Spleen (tissue), 11 donors: ENCODE measurements around the gene SSH2. TPM values are rescaled to one million over a fixed set of nuclear protein-coding genes. Genes with fewer than 3 reads are reported as not detected.

ENCODE experiments used
- DNase-seq: peaks from one replicate; pipeline ENCODE4 v3.0.0-alpha.2; 2020
- H3K27ac ChIP-seq, 8 donors: fragments of 200-600 bp; sonication (generic) in 7 of 8; 1 replicate in 4 of 8; 2 replicates in 4 of 8; pipeline versions ENCODE4 v1.5.0 to v1.8.0; 2016 to 2021; ENCODE audit warnings: inconsistent platforms in 4 of 8, mild to moderate bottlenecking in 4 of 8, moderate library complexity in 1 of 8
- H3K27me3 ChIP-seq, 7 donors: fragments of 200-600 bp; sonication (generic) in 6 of 7; replicated peaks in 1 of 7; 1 replicate in 4 of 7; 2 replicates in 3 of 7; pipeline versions ENCODE4 v1.5.0 to v1.8.0; 2016 to 2021; ENCODE audit warnings: inconsistent platforms in 3 of 7, mild to moderate bottlenecking in 1 of 7
- H3K36me3 ChIP-seq, 6 donors: fragments of 200-600 bp; sonication (generic) in 5 of 6; 1 replicate in 4 of 6; 2 replicates in 2 of 6; pipeline versions ENCODE4 v1.5.0 to v1.8.0; 2016 to 2021; ENCODE audit warnings: inconsistent platforms in 2 of 6
- H3K4me1 ChIP-seq, 6 donors: fragments of 200-600 bp; sonication (generic) in 5 of 6; 1 replicate in 3 of 6; 2 replicates in 3 of 6; pipeline versions ENCODE4 v1.5.0 to v1.8.0; 2016 to 2021; ENCODE audit warnings: inconsistent platforms in 3 of 6
- H3K4me3 ChIP-seq, 8 donors: fragments of 200-600 bp; sonication (generic) in 7 of 8; 1 replicate in 4 of 8; 2 replicates in 4 of 8; pipeline versions ENCODE4 v1.5.0 to v1.8.0; 2016 to 2021; ENCODE audit warnings: inconsistent platforms in 4 of 8, mild to moderate bottlenecking in 4 of 8, moderate library complexity in 2 of 8
- H3K9me3 ChIP-seq, 8 donors: fragments of 200-600 bp; sonication (generic) in 7 of 8; 1 replicate in 4 of 8; 2 replicates in 4 of 8; pipeline versions ENCODE4 v1.5.0 to v1.8.0; 2016 to 2021; ENCODE audit warnings: inconsistent platforms in 4 of 8
- CTCF ChIP-seq, 11 experiments: fragments of 200-600 bp in 7 of 11; fragments of 450-650 bp in 4 of 11; sonication (generic) in 4 of 11; IDR thresholded peaks in 8 of 11; conservative IDR thresholded peaks in 3 of 11; 1 replicate in 7 of 11; 2 replicates in 4 of 11; pipeline versions ENCODE4 v1.4.0 to v1.8.0; 2016 to 2021; ENCODE audit warnings: antibody characterized with exemption in 11 of 11, inconsistent platforms in 4 of 11, mild to moderate bottlenecking in 1 of 11
- POLR2A ChIP-seq, 3 donors: fragments of 450-650 bp; IDR thresholded peaks; one replicate each; pipeline ENCODE4 v1.5.1; 2017; ENCODE audit warnings: antibody characterized with exemption in 3 of 3, mild to moderate bottlenecking in 1 of 3
- POLR2AphosphoS5 ChIP-seq, 3 donors: sonication (generic); formaldehyde crosslinking; IDR thresholded peaks; one replicate each; pipeline ENCODE4 v1.5.1; 2017; ENCODE audit warnings: antibody characterized with exemption in 3 of 3
- WGBS, 5 donors: extraction: QIAGEN DNeasy Blood & Tissue Kit in 3 of 5; methylation state at CpG; one replicate each; pipeline versions ENCODE4 v1.1.5 to v1.1.7; 2013 to 2018; 5-methylcytosine and 5-hydroxymethylcytosine counted together
- intact Hi-C: fragments of 100-400 bp; cut with DNase I; formaldehyde crosslinking; loops from one replicate; pipeline ENCODE4 v1.15.0; 2023; ENCODE audit warnings: low total_unique reads
- polyA plus RNA-seq, 3 donors: library from polyadenylated mRNA; stranded (reverse); fragments of 200-250 nt; gene quantifications; one replicate each; pipeline ENCODE4 v1.2.1, GENCODE V29; 2013
- total RNA-seq, 7 donors: library from RNA; depleted of rRNA in 3 of 7; stranded (reverse); fragments of >200 nt in 3 of 7; fragmentation: NEBNext Ultra II Directional in 4 of 7; extraction: Animal tissue kit (Norgen Biotek cat#: 25700) in 4 of 7; gene quantifications; one replicate each; pipeline versions ENCODE4 v1.1.0 to v1.2.1, GENCODE V29; 2016 to 2021
- donor health status: healthy with polysubstance abuse.
- donor health status: DM: no; HTN: no; CAD: no; lungs with moderate emphysema.
- donor health status: DM: no; HTN: no; CAD: no.
- donor health status: Bipolar disorder and iron deficiency.
- donor health status: healthy.
- donor health status: DM: no; HTN: no; CAD: no.
- donor health status: DM: yes; HTN: yes; CAD: no.

The SSH2 gene
- total and polyA plus RNA-seq, 10 donors, result 15.9 to 182 (median 113) TPM

GRCh38 chr17:29802246-29802645 is 127.8 kb downstream of the SSH2 start:
- no peak for TF ChIP-seq CTCF (IDR thresholded peaks at IDR 0.05 in 8 of 11, conservative IDR thresholded peaks at IDR 0.05 in 3 of 11)
- TF ChIP-seq POLR2AphosphoS5 (IDR thresholded peaks at IDR 0.05), result no peak
- TF ChIP-seq POLR2A (IDR thresholded peaks at IDR 0.05), result no peak
- Histone ChIP-seq H3K36me3 (no peaks in the 10 kb centered on the region), H3K27ac (no peak overlapping the region), H3K4me1 (peaks cover 0 to under 1% (median 0%) of the 10 kb centered on the region in 6 donors), H3K4me3 (no peak overlapping the region), H3K9me3 (no peaks in the 10 kb centered on the region), H3K27me3 (no peaks in the 10 kb centered on the region)
- intact Hi-C loops, result loop anchor here (10.0 kb wide), 1 partner anchor 223 kb away; no protein-coding TSS in a partner anchor
- no peak for DNase-seq
- 75 to 94% (median 89%) methylated on average over 3 of the region's 3 CpGs for WGBS, 5 donors

GRCh38 chr17:29800457-29800856 is 129.6 kb downstream of the SSH2 start:
- H3K27ac ChIP-seq, result no peak overlapping the region
- H3K27me3 ChIP-seq, result no peaks in the 10 kb centered on the region
- 94 to 100% (median 97%) methylated on average over 1 of the region's 1 CpG for WGBS, 5 donors
- no peaks in the 10 kb centered on the region for H3K9me3 ChIP-seq
- H3K4me3 ChIP-seq, result no peak overlapping the region
- intact Hi-C loops, result loop anchor here (10.0 kb wide), 1 partner anchor 224 kb away; no protein-coding TSS in a partner anchor
- no peak for DNase-seq
- H3K36me3 ChIP-seq, result no peaks in the 10 kb centered on the region
- H3K4me1 ChIP-seq, result no peaks in the 10 kb centered on the region
- TF ChIP-seq POLR2AphosphoS5 (IDR thresholded peaks at IDR 0.05), result no peak
- no peak for TF ChIP-seq POLR2A (IDR thresholded peaks at IDR 0.05)
- TF ChIP-seq CTCF (IDR thresholded peaks at IDR 0.05 in 8 of 11, conservative IDR thresholded peaks at IDR 0.05 in 3 of 11), result no peak

- Histone ChIP-seq H3K9me3 (no peaks in the 10 kb centered on the region), H3K4me3 (no peak overlapping the region), H3K27me3 (no peaks in the 10 kb centered on the region), H3K4me1 (peaks cover 0 to 7% (median 0%) of the 10 kb centered on the region in 6 donors), H3K36me3 (peaks cover 0 to 11% (median 0%) of the 10 kb centered on the region in 6 donors), H3K27ac (no peak overlapping the region)
- intact Hi-C loops, result no loop called here
- TF ChIP-seq POLR2A (IDR thresholded peaks at IDR 0.05) (no peak), CTCF (IDR thresholded peaks at IDR 0.05 in 8 of 11, conservative IDR thresholded peaks at IDR 0.05 in 3 of 11) (no peak)
- 94 to 100% (median 97%) methylated on average over 2 of the region's 2 CpGs for WGBS, 5 donors
- DNase-seq, result no peak
These were observed 133.4 kb downstream of the SSH2 start for GRCh38 chr17:29796652-29797051.

GRCh38 chr17:29793501-29793900 is 136.5 kb downstream of the SSH2 start:
- Histone ChIP-seq H3K9me3 (no peaks in the 10 kb centered on the region), H3K27ac (no peak overlapping the region), H3K36me3 (peaks cover 0 to 11% (median 0%) of the 10 kb centered on the region in 6 donors), H3K27me3 (no peaks in the 10 kb centered on the region), H3K4me1 (peaks cover 0 to 27% (median 2%) of the 10 kb centered on the region in 6 donors), H3K4me3 (no peak overlapping the region)
- no peak for DNase-seq
- WGBS, 5 donors, result 74 to 96% (median 86%) methylated on average over 5 of the region's 5 CpGs
- TF ChIP-seq CTCF (IDR thresholded peaks at IDR 0.05 in 8 of 11, conservative IDR thresholded peaks at IDR 0.05 in 3 of 11), result no peak
- TF ChIP-seq POLR2A (IDR thresholded peaks at IDR 0.05), result no peak
- no peak for TF ChIP-seq POLR2AphosphoS5 (IDR thresholded peaks at IDR 0.05)
- intact Hi-C loops, result no loop called here
